ENCODE data around the gene DMD. TPM values are rescaled to one million over a fixed set of nuclear protein-coding genes. Genes with fewer than 3 reads are reported as not detected.

Gene DMD
- total and polyA plus RNA-seq, 12 donors = 28.5 to 228 (median 168) TPM

GRCh38 chrX:33178218-33178617 lies 33.1 kb downstream of the DMD start:
- H3K4me3 ChIP-seq = no peak overlapping the region
- H3K27ac ChIP-seq = peak overlapping the region in 5 of 10 donors; percentile 3 to 31 (median 19)
- DNase-seq (no peak), ATAC-seq (peak in 4 of 8 donors; percentile 46 to 78 (median 72))
- peaks cover 0 to 3% (median 0%) of the 10 kb centered on the region in 9 donors for H3K4me1 ChIP-seq
- 72 to 73% methylated on average over 4 of the region's 4 CpGs for WGBS, 2 donors
- H3K27me3 ChIP-seq = no peaks in the 10 kb centered on the region
- intact Hi-C loops (cut with DNase I) = no loop called here
- TF ChIP-seq, protein P1, sequence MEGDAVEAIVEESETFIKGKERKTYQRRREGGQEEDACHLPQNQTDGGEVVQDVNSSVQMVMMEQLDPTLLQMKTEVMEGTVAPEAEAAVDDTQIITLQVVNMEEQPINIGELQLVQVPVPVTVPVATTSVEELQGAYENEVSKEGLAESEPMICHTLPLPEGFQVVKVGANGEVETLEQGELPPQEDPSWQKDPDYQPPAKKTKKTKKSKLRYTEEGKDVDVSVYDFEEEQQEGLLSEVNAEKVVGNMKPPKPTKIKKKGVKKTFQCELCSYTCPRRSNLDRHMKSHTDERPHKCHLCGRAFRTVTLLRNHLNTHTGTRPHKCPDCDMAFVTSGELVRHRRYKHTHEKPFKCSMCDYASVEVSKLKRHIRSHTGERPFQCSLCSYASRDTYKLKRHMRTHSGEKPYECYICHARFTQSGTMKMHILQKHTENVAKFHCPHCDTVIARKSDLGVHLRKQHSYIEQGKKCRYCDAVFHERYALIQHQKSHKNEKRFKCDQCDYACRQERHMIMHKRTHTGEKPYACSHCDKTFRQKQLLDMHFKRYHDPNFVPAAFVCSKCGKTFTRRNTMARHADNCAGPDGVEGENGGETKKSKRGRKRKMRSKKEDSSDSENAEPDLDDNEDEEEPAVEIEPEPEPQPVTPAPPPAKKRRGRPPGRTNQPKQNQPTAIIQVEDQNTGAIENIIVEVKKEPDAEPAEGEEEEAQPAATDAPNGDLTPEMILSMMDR (IDR thresholded peaks at IDR 0.05) = no peak
- H3K9me3 ChIP-seq = no peaks in the 10 kb centered on the region
- H3K36me3 ChIP-seq = no peaks in the 10 kb centered on the region

GRCh38 chrX:33175201-33175600 lies 36.1 kb downstream of the DMD start:
- H3K27me3 ChIP-seq = no peaks in the 10 kb centered on the region
- ATAC-seq (no peak), DNase-seq (no peak)
- H3K27ac ChIP-seq = no peak overlapping the region
- no peaks in the 10 kb centered on the region for H3K4me1 ChIP-seq
- intact Hi-C loops (cut with DNase I) = no loop called here
- H3K4me3 ChIP-seq = no peak overlapping the region
- no peaks in the 10 kb centered on the region for H3K9me3 ChIP-seq
- H3K36me3 ChIP-seq = no peaks in the 10 kb centered on the region
- 76 to 95% methylated on average over 1 of the region's 1 CpG for WGBS, 2 donors
- TF ChIP-seq, protein P1 (IDR thresholded peaks at IDR 0.05) = no peak

GRCh38 chrX:33171041-33171440 lies 40.3 kb downstream of the DMD start:
- no peaks in the 10 kb centered on the region for H3K36me3 ChIP-seq
- 69 to 87% methylated on average over 2 of the region's 2 CpGs for WGBS, 2 donors
- TF ChIP-seq, protein P1 (IDR thresholded peaks at IDR 0.05) = no peak
- intact Hi-C loops (cut with DNase I) = no loop called here
- DNase-seq (no peak), ATAC-seq (no peak)
- no peak overlapping the region for H3K27ac ChIP-seq
- no peaks in the 10 kb centered on the region for H3K27me3 ChIP-seq
- no peaks in the 10 kb centered on the region for H3K9me3 ChIP-seq
- no peaks in the 10 kb centered on the region for H3K4me1 ChIP-seq
- no peak overlapping the region for H3K4me3 ChIP-seq

DNA sequence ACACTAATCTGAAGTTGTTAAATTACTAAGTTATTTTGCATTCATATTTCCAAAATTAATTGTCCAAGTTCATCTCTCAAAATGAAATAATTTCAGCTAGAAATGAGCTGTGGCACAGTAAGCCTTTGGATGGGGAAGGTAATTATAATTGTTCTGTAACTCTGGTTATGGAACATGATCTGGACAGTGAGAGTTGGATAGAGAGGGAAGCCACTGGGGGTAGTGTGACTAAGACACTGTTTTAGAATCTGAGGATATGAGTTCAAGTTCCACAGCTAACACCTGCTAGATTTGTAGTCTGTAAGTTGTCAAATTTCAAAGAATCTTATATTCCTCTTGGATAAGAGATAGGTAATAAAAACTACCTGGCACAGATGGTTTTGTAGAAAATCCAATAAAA lies 49.5 kb downstream of the DMD start:
- H3K36me3 ChIP-seq = no peaks in the 10 kb centered on the region
- H3K4me3 ChIP-seq = no peak overlapping the region
- no peak for ATAC-seq
- TF ChIP-seq, protein P1 (IDR thresholded peaks at IDR 0.05) = no peak
- no peaks in the 10 kb centered on the region for H3K9me3 ChIP-seq
- H3K27ac ChIP-seq = no peak overlapping the region
- DNase-seq = no peak
- no peaks in the 10 kb centered on the region for H3K27me3 ChIP-seq
- intact Hi-C loops (cut with DNase I) = no loop called here
- H3K4me1 ChIP-seq = no peaks in the 10 kb centered on the region
